NCI-H345 treated with DMSO at 0.1 percent for 48 hours (cell line): ENCODE data around the gene RABL6.
A peak's percentile ranks its signal among the peaks of the same experiment; 100 is the strongest.
"Not testable (repeated sequence)": the region's sequence is repeated elsewhere in the genome, so short reads cannot be mapped to it uniquely, and the experiment has no call there.

ENCODE experiments used
- DNase-seq: peaks from one replicate; lab custom pipeline; 2025; ENCODE audit not compliant: unreplicated experiment; lab: John Stamatoyannopoulos, UW

The RABL6 gene

GRCh38 chr9:136807281-136808074 lies at the start of gene RABL6:
Gene RABL6, plus strand, starts transcription at chr9:136807948. Its CDS starts 249 bp downstream, at chr9:136808197.
- DNase-seq, result peak; percentile 48

DNA sequence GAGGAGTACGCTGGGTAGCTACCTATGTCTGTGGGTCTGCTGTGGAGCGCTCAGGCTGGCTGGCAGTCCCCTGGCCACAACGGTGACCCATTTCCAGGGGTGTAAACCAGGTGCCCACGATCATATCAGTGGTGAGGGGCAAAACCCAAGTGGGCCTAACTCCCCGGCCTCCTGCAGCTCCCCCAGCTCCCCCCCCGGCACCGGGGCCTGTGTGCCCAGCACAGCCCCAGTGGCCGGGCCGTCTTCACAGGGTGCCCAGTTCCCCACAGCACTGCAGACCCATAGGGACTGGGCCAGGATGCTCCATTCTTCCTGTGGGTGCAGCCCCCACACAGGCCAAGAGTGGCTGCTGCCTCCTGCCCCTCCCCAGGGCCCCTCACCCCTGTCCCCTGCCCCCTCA lies 48.7 kb upstream of the RABL6 start:
- no peak for DNase-seq

DNA sequence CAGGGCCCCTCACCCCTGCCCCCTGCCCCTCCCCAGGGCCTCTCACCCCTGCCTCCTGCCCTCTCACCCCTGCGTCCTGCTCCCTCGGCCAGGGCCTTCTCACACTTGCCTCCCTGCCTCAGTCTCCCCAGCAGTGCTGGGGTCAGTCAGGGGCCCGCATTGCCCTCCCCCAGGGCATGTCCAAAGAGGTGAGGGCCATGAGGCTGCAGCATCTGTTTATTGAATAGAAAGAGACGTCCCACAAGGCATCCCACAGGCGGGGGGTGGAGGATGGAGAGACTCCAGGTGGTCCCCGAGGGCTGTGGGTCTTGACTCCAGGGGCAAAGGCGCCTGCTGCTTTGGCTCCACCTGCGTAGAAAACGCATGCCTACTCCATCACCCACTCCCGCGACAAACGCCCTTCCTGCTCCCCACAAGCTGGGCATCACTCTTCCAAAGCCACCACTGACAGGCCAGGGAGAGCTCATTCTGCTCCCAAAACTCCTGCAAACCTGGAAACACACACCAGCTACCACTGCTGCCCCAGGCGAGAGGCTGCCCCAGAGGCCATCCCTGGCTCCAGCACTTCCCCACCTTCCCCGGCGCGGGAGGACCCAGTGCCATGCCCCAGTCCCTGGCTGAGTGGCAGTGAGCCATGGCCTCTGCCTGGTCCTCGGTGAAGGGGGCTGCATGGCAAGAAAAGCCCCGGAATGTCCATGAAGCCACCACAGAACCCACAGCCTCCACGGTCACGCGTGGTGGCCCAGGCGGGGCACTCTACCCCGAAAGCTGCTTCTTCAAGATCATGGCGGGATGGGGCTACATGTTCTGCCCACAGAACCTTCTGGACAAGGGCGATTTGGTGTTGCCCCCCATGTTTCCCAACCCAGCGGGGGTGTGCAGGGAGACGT lies 48.1 kb upstream of the RABL6 start:
- DNase-seq, result no peak

DNA sequence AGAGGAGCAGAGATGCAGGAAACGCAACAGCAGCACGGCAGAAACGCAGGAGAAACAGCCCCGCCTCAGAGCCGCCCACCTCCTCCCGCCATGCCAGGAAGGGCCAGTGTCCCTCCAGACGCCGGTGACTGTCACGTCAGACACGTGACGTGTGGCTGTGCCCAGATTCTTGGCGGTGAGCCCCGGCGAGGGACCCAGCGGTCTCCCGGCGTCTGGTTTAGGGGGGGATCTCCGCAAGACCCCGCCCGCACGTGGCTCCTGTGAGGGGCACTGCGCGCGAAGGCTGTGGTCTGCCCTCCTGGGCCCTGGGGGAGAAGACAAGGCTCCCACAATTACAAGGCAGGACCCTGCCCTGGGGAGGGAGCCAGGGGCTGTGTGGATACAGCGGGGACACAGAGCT lies 47.3 kb upstream of the RABL6 start:
- DNase-seq, result no peak

GRCh38 chr9:136760834-136761544 lies 46.8 kb upstream of the RABL6 start:
- DNase-seq, result not testable (repeated sequence)

GRCh38 chr9:136761545-136761981 lies 46.2 kb upstream of the RABL6 start:
- DNase-seq, result no peak

DNA sequence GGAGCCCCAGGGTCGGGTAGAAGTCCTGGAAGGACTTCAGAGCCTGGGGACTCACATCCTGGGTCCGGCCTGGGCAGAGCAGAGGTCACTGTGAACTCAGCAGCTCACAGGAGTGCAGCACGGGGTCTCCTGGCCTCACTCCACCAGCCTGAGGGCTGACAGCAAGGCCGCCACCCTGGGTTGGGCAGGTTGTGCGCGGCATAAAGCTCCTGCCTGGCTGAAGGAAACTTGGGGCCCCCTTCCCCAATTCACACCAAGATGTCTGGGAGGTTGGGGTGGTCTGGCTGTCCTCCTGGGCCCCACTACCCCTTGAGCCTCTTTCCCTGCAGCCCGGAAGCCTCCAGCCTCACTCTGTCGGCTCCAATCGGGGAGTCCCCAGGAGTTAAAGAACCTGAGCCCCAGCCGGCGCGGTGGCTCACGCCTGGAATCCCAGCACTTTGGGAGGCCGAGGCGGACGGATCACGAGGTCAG lies 45.5 kb upstream of the RABL6 start:
- no peak for DNase-seq

- no peak for DNase-seq
These were observed 44.7 kb upstream of the RABL6 start for GRCh38 chr9:136762915-136763648.

- no peak for DNase-seq
These were observed 44.1 kb upstream of the RABL6 start for GRCh38 chr9:136763649-136764035.

DNA sequence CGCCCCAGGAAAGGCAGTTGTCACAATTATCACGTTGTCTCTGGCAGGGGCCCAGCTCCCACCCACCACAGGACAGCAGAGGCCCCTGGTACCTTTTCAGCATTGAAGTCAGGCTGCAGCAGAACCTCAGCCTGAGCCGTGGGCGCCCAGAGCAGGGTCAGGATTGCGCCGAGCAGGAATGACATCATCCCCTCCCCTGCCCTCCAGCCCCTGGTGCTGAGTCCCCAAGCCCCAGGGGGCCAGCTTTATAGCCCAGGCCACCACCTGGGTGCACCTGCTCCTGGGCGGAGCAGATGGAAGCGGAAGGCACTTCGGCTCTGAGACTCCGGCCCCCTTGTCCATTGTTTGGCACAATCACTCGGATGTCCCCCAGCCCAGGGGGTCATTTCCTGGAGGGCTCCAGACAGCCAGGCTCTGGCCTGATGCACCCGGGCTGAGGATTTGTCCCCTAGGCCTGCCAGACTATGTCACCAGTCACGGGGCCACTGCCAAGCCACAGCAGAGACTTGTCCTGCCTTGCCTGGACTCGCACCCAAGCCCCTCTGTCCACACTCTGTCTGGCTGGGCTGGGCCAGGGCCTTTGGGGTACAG lies 43.4 kb upstream of the RABL6 start, which contains the start of gene LCN15:
Gene LCN15 (minus strand): TSS at position 218 of the 591 bp plus-strand sequence. CDS start 30 bp downstream, at position 188.
- peak; percentile 75 for DNase-seq

- DNase-seq, result no peak
These were observed 42.7 kb upstream of the RABL6 start for GRCh38 chr9:136765041-136765440.

- DNase-seq, result not testable (repeated sequence)
These were observed 41.9 kb upstream of the RABL6 start for GRCh38 chr9:136765745-136766409.

GRCh38 chr9:136766410-136767120 lies 41.2 kb upstream of the RABL6 start:
- peak; percentile 22 for DNase-seq

GRCh38 chr9:136769710-136770191 lies 38.0 kb upstream of the RABL6 start:
- no peak for DNase-seq

DNA sequence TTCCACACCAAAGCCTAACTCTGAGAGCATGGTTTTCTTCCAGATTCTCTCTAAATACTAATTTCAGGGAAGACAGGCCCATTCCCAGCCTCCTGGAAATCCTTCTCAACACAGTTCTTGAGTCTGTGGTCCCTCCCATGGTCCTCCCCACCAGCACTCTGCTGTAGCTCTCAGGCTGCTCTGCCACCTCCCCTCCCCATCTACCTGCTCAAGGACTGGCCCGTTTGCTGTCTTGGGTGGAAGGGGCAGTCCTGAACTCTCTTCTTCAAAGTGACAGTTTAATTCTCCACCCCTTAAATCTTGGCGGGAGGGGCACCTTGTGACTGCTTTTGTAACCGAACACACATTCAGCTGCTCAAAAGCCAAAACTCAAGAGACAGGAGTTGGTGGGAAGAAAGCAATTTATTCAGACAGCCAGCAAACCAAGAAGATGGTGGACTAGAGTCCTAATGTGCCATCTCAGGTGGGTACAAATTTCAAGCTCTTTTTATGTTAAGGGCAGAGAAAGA lies 35.8 kb upstream of the RABL6 start:
- DNase-seq, result no peak

GRCh38 chr9:136773386-136774044 lies 34.2 kb upstream of the RABL6 start:
- no peak for DNase-seq

DNA sequence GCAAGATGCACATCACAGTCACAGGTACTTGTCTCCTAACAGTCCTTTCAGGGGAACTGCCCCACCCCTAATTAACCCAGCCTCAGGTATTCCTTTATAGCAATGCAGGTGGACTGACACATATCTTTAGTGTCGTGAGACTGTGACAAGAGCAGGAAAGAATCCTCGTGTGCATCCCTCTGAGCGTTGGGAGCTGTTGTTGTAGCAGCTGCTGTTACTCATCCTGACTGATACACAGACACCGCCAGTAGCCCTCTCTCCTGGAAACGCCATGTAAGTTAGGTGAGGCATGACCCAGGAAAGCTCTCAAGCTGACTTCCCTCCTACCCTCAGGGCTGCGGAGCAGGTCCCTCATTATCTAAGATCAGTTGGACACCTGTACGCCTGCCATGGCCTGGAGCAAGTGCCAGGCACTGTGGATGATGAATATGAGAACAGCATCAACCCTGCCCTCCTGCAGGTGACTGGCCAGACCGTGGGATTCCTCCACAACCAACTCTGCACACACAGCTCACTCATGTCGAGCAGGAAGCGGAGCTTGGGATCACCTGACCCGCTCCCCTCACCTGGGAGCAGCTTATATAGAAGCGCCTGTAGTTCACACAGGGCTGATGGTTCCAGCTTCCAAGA lies 33.2 kb upstream of the RABL6 start:
- DNase-seq, result no peak
